B cell (primary cell): Measurements from ENCODE around the gene FARP2. TPM values are rescaled to one million over a fixed set of nuclear protein-coding genes. Genes with fewer than 3 reads are reported as not detected.

ENCODE experiments used
- ATAC-seq: fragments of 200-7000 bp; cut with Tn5 transposase; one replicate; pipeline ENCODE4 v1.10.0; 2021; ENCODE audit warnings: low read depth, mild to moderate bottlenecking, moderate number of reproducible peaks, moderate library complexity
- CTCF ChIA-PET: fragments of 350-600 bp; sonication (Branson Sonifier 250); formaldehyde crosslinking; loops from one replicate; lab custom pipeline; 2021; ENCODE audit warnings: antibody characterized with exemption, inconsistent platforms; lab: Charles Lee
- POLR2A ChIA-PET: fragments of 350-600 bp; sonication (Branson Sonifier 250); formaldehyde crosslinking; loops from one replicate; lab custom pipeline; 2021; ENCODE audit warnings: antibody characterized with exemption; lab: Charles Lee
- DNase-seq: peaks from one replicate; pipeline ENCODE4 v3.0.0; 2013
- H2AFZ ChIP-seq: 2 replicates; pipeline ENCODE4 v1.6.1; 2012; ENCODE audit warnings: mild to moderate bottlenecking, low read depth, low read length; ENCODE audit not compliant: insufficient read depth, poor library complexity, severe bottlenecking
- H3K27ac ChIP-seq, 2 donors: 1 replicate in 1 of 2; 2 replicates in 1 of 2; pipeline ENCODE4 v1.5.1; 2012 to 2013; ENCODE audit warnings: low read length in 2 of 2, mild to moderate bottlenecking in 2 of 2, moderate library complexity in 1 of 2
- H3K27me3 ChIP-seq, 4 experiments: fragments of 200-600 bp in 1 of 4; sonication (generic) in 1 of 4; replicated peaks in 1 of 4; 1 replicate in 2 of 4; 2 replicates in 2 of 4; pipeline versions ENCODE4 v1.6.1 to v1.7.0; 2013 to 2016; ENCODE audit warnings: low read length in 3 of 4, mild to moderate bottlenecking in 2 of 4, mixed read lengths in 1 of 4, moderate library complexity in 1 of 4; ENCODE audit not compliant: insufficient read depth in 4 of 4, control insufficient read depth in 3 of 4; ENCODE audit errors: control extremely low read depth in 1 of 4
- H3K36me3 ChIP-seq, 2 experiments: replicated peaks in 1 of 2; 1 replicate in 1 of 2; 2 replicates in 1 of 2; pipeline versions ENCODE4 v1.6.1 to v1.7.1; 2013; ENCODE audit warnings: low read length in 1 of 2; ENCODE audit not compliant: insufficient read depth in 2 of 2, control insufficient read depth in 1 of 2; ENCODE audit errors: control extremely low read depth in 1 of 2, extremely low read depth in 1 of 2
- H3K4me1 ChIP-seq, 2 donors: fragments of 200-600 bp in 1 of 2; sonication (generic) in 1 of 2; 1 replicate in 1 of 2; 2 replicates in 1 of 2; pipeline versions ENCODE4 v1.5.1 to v1.6.1; 2013 to 2017; ENCODE audit warnings: low read length in 2 of 2; ENCODE audit not compliant: control insufficient read depth in 2 of 2, insufficient read depth in 2 of 2
- H3K4me2 ChIP-seq: replicated peaks from 2 replicates; pipeline ENCODE3; 2012; ENCODE audit warnings: mild to moderate bottlenecking, low read depth, low read length; ENCODE audit not compliant: poor library complexity, severe bottlenecking
- H3K4me3 ChIP-seq, 5 experiments: fragments of 200-600 bp in 1 of 5; sonication (generic) in 1 of 5; 1 replicate in 3 of 5; 2 replicates in 2 of 5; pipeline versions ENCODE4 v1.5.1 to v1.7.0; 2011 to 2016; ENCODE audit warnings: low read length in 4 of 5, mild to moderate bottlenecking in 4 of 5, low read depth in 2 of 5, control low read depth in 1 of 5, moderate library complexity in 1 of 5; ENCODE audit not compliant: insufficient read depth in 1 of 5; ENCODE audit errors: control extremely low read depth in 1 of 5, extremely low read depth in 1 of 5
- H3K79me2 ChIP-seq: fragments of 200-600 bp; sonication (generic); one replicate; pipeline ENCODE4 v1.6.0; 2016; ENCODE audit warnings: low read length; ENCODE audit not compliant: control insufficient read depth, insufficient read depth
- H3K9ac ChIP-seq: fragments of 200-600 bp; sonication (generic); 2 replicates; pipeline ENCODE4 v1.6.1; 2017; ENCODE audit warnings: mild to moderate bottlenecking, low read length, moderate library complexity
- H3K9me3 ChIP-seq, 3 donors: one replicate each; pipeline versions ENCODE4 v1.6.1 to v1.7.1; 2013; ENCODE audit warnings: low read length in 2 of 3; ENCODE audit not compliant: control insufficient read depth in 2 of 3, insufficient read depth in 1 of 3; ENCODE audit errors: control extremely low read depth in 1 of 3
- H4K20me1 ChIP-seq: 2 replicates; pipeline ENCODE4 v1.6.0; 2012; ENCODE audit warnings: mild to moderate bottlenecking, low read length; ENCODE audit not compliant: insufficient read depth, control insufficient read depth, poor library complexity, severe bottlenecking
- H3K27ac Mint-ChIP-seq: one replicate; pipeline ENCODE4 v1.8.0; 2021; ENCODE audit warnings: mixed read lengths
- H3K27me3 Mint-ChIP-seq: one replicate; pipeline ENCODE4 v1.8.0; 2021; ENCODE audit warnings: mixed read lengths
- H3K4me1 Mint-ChIP-seq: one replicate; pipeline ENCODE4 v1.8.0; 2021; ENCODE audit warnings: mixed read lengths
- H3K4me3 Mint-ChIP-seq: one replicate; pipeline ENCODE4 v1.8.0; 2021; ENCODE audit warnings: mixed read lengths
- H3K9me3 Mint-ChIP-seq: one replicate; pipeline ENCODE4 v1.8.0; 2022; ENCODE audit warnings: mixed read lengths; ENCODE audit not compliant: insufficient read depth
- EZH2 ChIP-seq: IDR thresholded peaks from 2 replicates; pipeline ENCODE4 v1.6.1; 2012; ENCODE audit warnings: borderline replicate concordance, low read depth, mild to moderate bottlenecking, moderate library complexity, low read length; ENCODE audit not compliant: insufficient read depth, poor library complexity, severe bottlenecking
- WGBS: methylation state at CpG from one replicate; pipeline ENCODE4 v1.1.5; 2013; ENCODE audit warnings: missing lambda C conversion rate; ENCODE audit not compliant: insufficient coverage; 5-methylcytosine and 5-hydroxymethylcytosine counted together
- intact Hi-C: fragments of 100-400 bp; cut with micrococcal nuclease; formaldehyde crosslinking; loops from one replicate; pipeline ENCODE4 v1.10.0; 2022
- polyA plus RNA-seq: library from polyadenylated mRNA; depleted of rRNA; stranded (reverse); fragments of >200 nt; gene quantifications from 2 replicates; pipeline ENCODE4 v1.2.3, GENCODE V29; 2012
- total RNA-seq, 2 donors: library from RNA; stranded (reverse); fragments of 120-200 nt in 1 of 2; gene quantifications; 1 replicate in 1 of 2; 2 replicates in 1 of 2; pipeline versions ENCODE4 v1.2.3 to v1.2.4, GENCODE V29; 2013 to 2022
- TF ChIP-seq, protein P1 (sequence below): fragments of 200-600 bp; IDR thresholded peaks from one replicate; pipeline ENCODE4 v1.8.0; 2022; ENCODE audit warnings: antibody characterized with exemption, mild to moderate bottlenecking

Gene FARP2
- total and polyA plus RNA-seq, 2 donors (not counting 1 experiment from before 2014, with no cell fraction given): 37.1 to 114 TPM

GRCh38 chr2:241509155-241509784 lies 153.2 kb downstream of the FARP2 start:
- Histone ChIP-seq H3K27me3 (no peaks in the 10 kb centered on the region), H3K4me2 (peak overlapping the region; percentile 85), H3K27ac (peak overlapping the region; percentile 56 to 85), H3K36me3 (no peaks in the 10 kb centered on the region), H3K9me3 (peaks cover 0 to 3% (median 0%) of the 10 kb centered on the region in 3 donors), H3K9ac (peak overlapping the region; percentile 72), H3K4me1 (peaks cover 15 to 20% of the 10 kb centered on the region in 2 donors), H3K79me2 (peaks cover 44% of the 10 kb centered on the region), H4K20me1 (peaks cover 41% of the 10 kb centered on the region), H3K4me3 (peak overlapping the region in 4 of 5 experiments; percentile 67 to 75 (median 70)), H2AFZ (peak overlapping the region; percentile 94)
- POLR2A ChIA-PET: no interaction called here
- peak overlapping the region; percentile 89 for H3K27ac Mint-ChIP-seq
- TF ChIP-seq, protein P1, sequence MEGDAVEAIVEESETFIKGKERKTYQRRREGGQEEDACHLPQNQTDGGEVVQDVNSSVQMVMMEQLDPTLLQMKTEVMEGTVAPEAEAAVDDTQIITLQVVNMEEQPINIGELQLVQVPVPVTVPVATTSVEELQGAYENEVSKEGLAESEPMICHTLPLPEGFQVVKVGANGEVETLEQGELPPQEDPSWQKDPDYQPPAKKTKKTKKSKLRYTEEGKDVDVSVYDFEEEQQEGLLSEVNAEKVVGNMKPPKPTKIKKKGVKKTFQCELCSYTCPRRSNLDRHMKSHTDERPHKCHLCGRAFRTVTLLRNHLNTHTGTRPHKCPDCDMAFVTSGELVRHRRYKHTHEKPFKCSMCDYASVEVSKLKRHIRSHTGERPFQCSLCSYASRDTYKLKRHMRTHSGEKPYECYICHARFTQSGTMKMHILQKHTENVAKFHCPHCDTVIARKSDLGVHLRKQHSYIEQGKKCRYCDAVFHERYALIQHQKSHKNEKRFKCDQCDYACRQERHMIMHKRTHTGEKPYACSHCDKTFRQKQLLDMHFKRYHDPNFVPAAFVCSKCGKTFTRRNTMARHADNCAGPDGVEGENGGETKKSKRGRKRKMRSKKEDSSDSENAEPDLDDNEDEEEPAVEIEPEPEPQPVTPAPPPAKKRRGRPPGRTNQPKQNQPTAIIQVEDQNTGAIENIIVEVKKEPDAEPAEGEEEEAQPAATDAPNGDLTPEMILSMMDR: no peak
- TF ChIP-seq EZH2: no peak
- no peaks in the 10 kb centered on the region for H3K9me3 Mint-ChIP-seq
- DNase-seq (no peak), ATAC-seq (no peak)
- no peaks in the 10 kb centered on the region for H3K27me3 Mint-ChIP-seq
- CTCF ChIA-PET: no interaction called here
- peak overlapping the region; percentile 79 for H3K4me3 Mint-ChIP-seq
- WGBS: 37% methylated on average over 22 of the region's 24 CpGs
- H3K4me1 Mint-ChIP-seq: peaks cover 24% of the 10 kb centered on the region
- intact Hi-C loops: loop anchor here (2.0 kb wide), 3 partner anchors 472 to 948 kb away; partner anchors contain the start of genes CAPN10 and DUSP28

GRCh38 chr2:241511091-241511741 lies 155.1 kb downstream of the FARP2 start:
- Histone ChIP-seq H3K4me3 (no peak overlapping the region), H3K4me1 (peaks cover 15 to 20% of the 10 kb centered on the region in 2 donors), H3K4me2 (no peak overlapping the region), H3K27me3 (no peaks in the 10 kb centered on the region), H3K9ac (no peak overlapping the region), H3K79me2 (peaks cover 24% of the 10 kb centered on the region), H4K20me1 (peaks cover 22% of the 10 kb centered on the region), H3K27ac (no peak overlapping the region), H2AFZ (no peak overlapping the region), H3K36me3 (no peaks in the 10 kb centered on the region), H3K9me3 (peaks cover 0 to 3% (median 0%) of the 10 kb centered on the region in 3 donors)
- intact Hi-C loops: no loop called here
- no peaks in the 10 kb centered on the region for H3K27me3 Mint-ChIP-seq
- CTCF ChIA-PET: no interaction called here
- POLR2A ChIA-PET: interaction anchor here (0.9 kb wide), 1 partner anchor 11 kb away, joined by 3 read pairs; no protein-coding TSS in a partner anchor
- DNase-seq (no peak), ATAC-seq (no peak)
- no peaks in the 10 kb centered on the region for H3K9me3 Mint-ChIP-seq
- TF ChIP-seq, protein P1: no peak
- TF ChIP-seq EZH2: no peak
- peak overlapping the region; percentile 3 for H3K4me3 Mint-ChIP-seq
- peak overlapping the region; percentile 41 for H3K27ac Mint-ChIP-seq
- H3K4me1 Mint-ChIP-seq: peaks cover 20% of the 10 kb centered on the region
- 92% methylated on average over 5 of the region's 6 CpGs for WGBS
